ENCODE measurements around the gene TTC16.
A peak's percentile ranks its signal among the peaks of the same experiment; 100 is the strongest.
"Not testable (repeated sequence)": the region's sequence is repeated elsewhere in the genome, so short reads cannot be mapped to it uniquely, and the experiment has no call there.

Gene TTC16

GRCh38 chr9:127769929-127770582 is 54.2 kb downstream of the TTC16 start:
- ATAC-seq = no peak

- ATAC-seq = no peak
These were observed 54.7 kb downstream of the TTC16 start for GRCh38 chr9:127770583-127770904.

- ATAC-seq = peak; percentile 91
These were observed 55.2 kb downstream of the TTC16 start for GRCh38 chr9:127770905-127771569.

- no peak for ATAC-seq
These were observed 55.8 kb downstream of the TTC16 start for GRCh38 chr9:127771570-127772189.

GRCh38 chr9:127772603-127773002 is 56.7 kb downstream of the TTC16 start:
- ATAC-seq = no peak

DNA sequence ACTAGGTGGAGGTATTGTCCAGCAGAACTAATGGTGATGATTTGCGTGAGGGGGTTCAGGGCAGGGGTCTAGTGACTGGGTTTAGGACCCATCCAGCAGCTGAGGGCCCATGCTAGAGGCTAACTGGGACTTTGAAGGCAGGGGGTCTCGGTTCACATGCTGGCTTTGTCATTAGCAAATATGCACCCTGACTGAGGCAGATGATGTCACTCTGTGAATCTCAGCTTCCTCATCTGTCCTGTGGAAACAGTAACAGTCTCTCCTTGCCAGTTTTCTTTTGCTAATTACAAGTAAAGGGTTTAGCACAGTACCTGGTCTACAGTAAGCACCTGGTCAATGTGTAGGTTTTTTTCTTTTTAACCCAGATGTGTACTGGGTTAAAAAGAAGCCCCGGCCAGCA is 57.4 kb downstream of the TTC16 start:
- no peak for ATAC-seq

DNA sequence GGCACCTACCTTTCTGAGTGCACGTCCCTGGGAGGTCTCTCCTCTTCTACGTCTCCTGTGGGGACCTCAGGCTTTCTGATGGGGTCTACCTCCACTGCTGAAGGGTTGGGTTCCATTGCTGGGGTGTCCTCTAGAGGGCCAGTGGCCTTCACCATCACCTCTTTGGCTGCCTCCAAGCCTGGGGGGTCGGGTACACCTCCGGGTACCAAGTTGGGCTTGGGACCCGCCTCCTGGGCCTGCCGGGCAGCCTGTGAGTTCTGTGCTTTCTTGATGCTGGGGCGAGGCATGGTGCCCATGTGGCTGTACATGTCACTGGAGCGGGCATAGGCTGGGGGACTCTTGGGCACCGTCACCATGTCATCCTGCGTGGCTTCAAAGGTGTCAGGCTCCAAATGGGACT is 58.1 kb downstream of the TTC16 start:
- ATAC-seq = no peak

GRCh38 chr9:127776195-127776923 is 60.5 kb downstream of the TTC16 start:
- ATAC-seq = peak; percentile 50 to 53

- no peak for ATAC-seq
These were observed 61.0 kb downstream of the TTC16 start for GRCh38 chr9:127776924-127777289.

GRCh38 chr9:127777368-127777980 is 61.6 kb downstream of the TTC16 start:
- no peak for ATAC-seq

DNA sequence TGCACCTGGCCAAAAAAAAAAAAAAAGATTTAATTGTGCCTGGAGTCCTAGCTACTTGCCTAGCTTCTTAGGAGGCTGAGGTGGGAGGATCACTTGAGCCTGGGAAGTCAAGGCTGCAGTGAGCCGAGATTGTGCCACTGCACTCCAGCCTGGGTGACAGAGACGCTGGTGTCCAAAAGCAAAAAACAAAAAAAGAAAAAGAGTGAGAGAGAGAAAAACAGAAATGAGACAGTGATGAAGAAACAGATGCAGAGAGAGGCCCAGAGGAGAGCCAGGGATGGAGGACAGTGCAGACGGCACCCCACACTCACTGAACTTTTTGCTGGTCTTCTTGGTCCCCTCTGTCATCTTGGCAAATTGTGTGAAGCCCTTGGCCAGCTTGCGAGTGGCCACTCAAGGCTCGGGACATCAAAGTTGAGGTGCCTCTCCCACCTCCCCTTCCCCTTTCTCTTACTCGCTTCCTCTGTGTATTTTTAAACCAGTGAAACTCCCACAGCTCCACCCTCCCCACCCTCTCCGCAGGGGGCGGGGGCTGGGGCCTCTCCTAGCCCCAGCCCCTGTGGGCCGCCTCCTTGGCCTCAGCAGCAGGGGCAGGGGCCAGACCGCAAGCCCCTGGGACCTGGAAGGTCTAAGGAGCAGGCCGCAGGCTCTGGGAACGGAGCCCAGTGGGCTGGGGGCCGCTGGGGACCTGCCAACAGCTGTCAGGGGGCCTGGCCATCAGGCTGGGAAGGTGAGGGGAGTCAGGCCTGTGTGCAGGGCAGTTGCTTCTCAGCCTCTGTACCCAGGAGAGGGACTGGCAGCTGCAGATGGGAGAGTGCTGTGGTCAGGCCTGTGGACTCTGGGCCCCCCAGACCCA is 62.6 kb downstream of the TTC16 start, which contains the start of gene SH2D3C:
TSS of gene SH2D3C (minus strand) at position 387 of the 856 bp plus-strand sequence. CDS start at position 348, 39 bp downstream.
- ATAC-seq = peak; percentile 21 to 24

- ATAC-seq = peak; percentile 79 to 84
These were observed 63.5 kb downstream of the TTC16 start for GRCh38 chr9:127779136-127779981.

- no peak for ATAC-seq
These were observed 64.4 kb downstream of the TTC16 start for GRCh38 chr9:127780126-127780885.

DNA sequence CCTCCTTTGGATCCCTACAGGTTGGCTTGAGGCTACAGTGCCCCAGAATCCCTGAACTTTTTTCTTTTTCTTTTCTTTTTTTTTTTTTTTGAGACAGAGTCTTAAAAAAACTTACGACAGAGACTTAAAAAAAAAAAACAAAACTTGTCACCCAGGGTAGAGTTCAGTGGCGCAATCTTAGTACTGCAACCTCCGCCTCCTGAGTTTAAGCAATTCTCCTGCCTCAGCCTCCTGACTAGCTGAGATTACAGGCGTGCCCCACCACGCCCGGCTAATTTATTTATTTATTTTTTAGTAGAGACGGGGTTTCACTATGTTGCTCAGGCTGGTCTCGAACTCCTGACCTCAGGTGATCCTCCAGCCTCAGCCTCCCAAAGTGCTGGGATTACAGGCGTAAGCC is 65.0 kb downstream of the TTC16 start:
- ATAC-seq = not testable (repeated sequence)

All from activated CD4-positive, CD25-positive, alpha-beta regulatory T cell treated with anti-CD3 and anti-CD28 coated beads, Interleukin-2, amount 50 U/mL, for 24 hours (primary cell).